ENCODE results near the gene PABPC1L2B. TPM values are rescaled to one million over a fixed set of nuclear protein-coding genes. Genes with fewer than 3 reads are reported as not detected.
"Not testable (repeated sequence)": the region's sequence is repeated elsewhere in the genome, so short reads cannot be mapped to it uniquely, and the experiment has no call there.

The PABPC1L2B gene
- total RNA-seq, result not detected

- H3K9me3 ChIP-seq; DNase-seq; H3K36me3 ChIP-seq; intact Hi-C loops (cut with DNase I); H3K27ac ChIP-seq; H3K4me1 ChIP-seq; H3K4me3 ChIP-seq: not testable (repeated sequence)
- peaks cover 0 to 15% (median 0%) of the 10 kb centered on the region in 4 donors for H3K27me3 ChIP-seq
- WGBS, 2 donors, result no CpG with 5 or more reads among the region's 44 CpGs
Measured at GRCh38 chrX:73002733-73003132, at the start of gene PABPC1L2B. Gene PABPC1L2B (plus strand): TSS chrX:73002939. CDS start chrX:73003643, 704 bp downstream.

- H3K36me3 ChIP-seq; H3K4me3 ChIP-seq; DNase-seq; H3K27me3 ChIP-seq; H3K27ac ChIP-seq; intact Hi-C loops (cut with DNase I); H3K4me1 ChIP-seq; H3K9me3 ChIP-seq: not testable (repeated sequence)
- no CpG with 5 or more reads among the region's 9 CpGs for WGBS, 2 donors
Measured at GRCh38 chrX:72959971-72960370, 42.8 kb upstream of the PABPC1L2B start.

- not testable (repeated sequence) for H3K36me3 ChIP-seq
- no CpG with 5 or more reads among the region's 5 CpGs for WGBS, 2 donors
Measured at GRCh38 chrX:72971859-72972258, 30.9 kb upstream of the PABPC1L2B start.

GRCh38 chrX:72974885-72975284 is 27.9 kb upstream of the PABPC1L2B start:
- H3K9me3 ChIP-seq; H3K4me1 ChIP-seq; H3K27me3 ChIP-seq; DNase-seq; H3K36me3 ChIP-seq; H3K27ac ChIP-seq; H3K4me3 ChIP-seq; intact Hi-C loops (cut with DNase I): not testable (repeated sequence)
- no CpG with 5 or more reads among the region's 7 CpGs for WGBS, 2 donors

More at GRCh38 chrX:72971859-72972258, 30.9 kb upstream of the PABPC1L2B start:
- intact Hi-C loops (cut with DNase I); H3K4me3 ChIP-seq; H3K27me3 ChIP-seq; H3K9me3 ChIP-seq; H3K27ac ChIP-seq; H3K4me1 ChIP-seq; DNase-seq: not testable (repeated sequence)

GRCh38 chrX:72980894-72981469 is 21.8 kb upstream of the PABPC1L2B start:
- H3K9me3 ChIP-seq; intact Hi-C loops (cut with DNase I); H3K27ac ChIP-seq; H3K27me3 ChIP-seq; H3K4me3 ChIP-seq; H3K4me1 ChIP-seq; DNase-seq; H3K36me3 ChIP-seq: not testable (repeated sequence)
- 55% methylated on average over 3 of the region's 5 CpGs; no CpG with 5 or more reads in 1 of the 2 donors for WGBS, 2 donors

- H3K27ac ChIP-seq; H3K36me3 ChIP-seq; H3K9me3 ChIP-seq; H3K4me3 ChIP-seq; H3K4me1 ChIP-seq; intact Hi-C loops (cut with DNase I); DNase-seq: not testable (repeated sequence)
- WGBS, 2 donors, result no CpG with 5 or more reads among the region's 19 CpGs
- H3K27me3 ChIP-seq, result peaks cover 0 to 15% (median 0%) of the 10 kb centered on the region in 4 donors
Measured at GRCh38 chrX:73004032-73004431, 1.3 kb downstream of the PABPC1L2B start.

GRCh38 chrX:73021361-73022092 is 18.8 kb downstream of the PABPC1L2B start:
- H3K27me3 ChIP-seq, result no peaks in the 10 kb centered on the region
- H3K36me3 ChIP-seq, result no peaks in the 10 kb centered on the region
- H3K4me1 ChIP-seq, result no peaks in the 10 kb centered on the region
- intact Hi-C loops (cut with DNase I), result no loop called here
- DNase-seq, result no peak
- peaks cover 0 to 5% (median 0%) of the 10 kb centered on the region in 3 donors for H3K9me3 ChIP-seq
- no CpG with 5 or more reads among the region's 30 CpGs for WGBS, 2 donors
- no peak overlapping the region for H3K4me3 ChIP-seq
- H3K27ac ChIP-seq, result no peak overlapping the region
- no peak for TF ChIP-seq CTCF (IDR thresholded peaks at IDR 0.05)
- TF ChIP-seq POLR2A (IDR thresholded peaks at IDR 0.05), result no peak

GRCh38 chrX:73022093-73022445 is 19.3 kb downstream of the PABPC1L2B start:
- DNase-seq; H3K4me3 ChIP-seq; H3K36me3 ChIP-seq; H3K4me1 ChIP-seq; intact Hi-C loops (cut with DNase I); H3K27ac ChIP-seq; H3K9me3 ChIP-seq; H3K27me3 ChIP-seq: not testable (repeated sequence)
- WGBS, 2 donors, result no CpG with 5 or more reads among the region's 12 CpGs

- Histone ChIP-seq H3K36me3 (no peaks in the 10 kb centered on the region), H3K4me3 (no peak overlapping the region), H3K4me1 (no peaks in the 10 kb centered on the region), H3K27ac (no peak overlapping the region), H3K9me3 (no peaks in the 10 kb centered on the region), H3K27me3 (no peaks in the 10 kb centered on the region)
- no peak for DNase-seq
- WGBS, 2 donors, result 25% methylated on average over 1 of the region's 1 CpG; no CpG with 5 or more reads in 1 of the 2 donors
- no peak for TF ChIP-seq POLR2A (IDR thresholded peaks at IDR 0.05)
- intact Hi-C loops (cut with DNase I), result no loop called here
Measured at GRCh38 chrX:73028876-73029275, 26.1 kb downstream of the PABPC1L2B start.

Other genes with a start within 250 kb of the PABPC1L2B start
- gene DMRTC1B, start 226.0 kb upstream of the PABPC1L2B start, total RNA-seq, result not detected
- not detected for gene FAM236B, start 220.3 kb upstream of the PABPC1L2B start, total RNA-seq
- gene FAM236D, start 194.7 kb upstream of the PABPC1L2B start, total RNA-seq, result not detected
- gene FAM236C, start 90.3 kb upstream of the PABPC1L2B start, total RNA-seq, result not detected
- gene FAM236A, start 64.7 kb upstream of the PABPC1L2B start, total RNA-seq, result not detected
- not detected for gene DMRTC1, start 59.1 kb upstream of the PABPC1L2B start, total RNA-seq
- not detected for gene PABPC1L2A, start 76.6 kb downstream of the PABPC1L2B start, total RNA-seq
- 1 to 10 TPM in 1 of 4 donors, under 1 TPM in 3; 0.50 to 1.9 (median 0.86) TPM for gene NAP1L2, start 211.9 kb downstream of the PABPC1L2B start, total RNA-seq